ENCODE results near the gene FAM156A.
A peak's percentile ranks its signal among the peaks of the same experiment; 100 is the strongest.
"Not testable (repeated sequence)": the region's sequence is repeated elsewhere in the genome, so short reads cannot be mapped to it uniquely, and the experiment has no call there.

Gene FAM156A

GRCh38 chrX:52966993-52967738, 8.8 kb upstream of the FAM156A start:
- not testable (repeated sequence) for DNase-seq (ENCODE audit: low read depth, low spot score)

- DNase-seq (ENCODE audit: low read depth, low spot score): not testable (repeated sequence)
Observed at GRCh38 chrX:52958961-52959360, 643 bp upstream of the FAM156A start.

- DNase-seq (ENCODE audit: low read depth, low spot score): not testable (repeated sequence)
Observed at GRCh38 chrX:52949884-52950283, 8.4 kb downstream of the FAM156A start.

- DNase-seq (ENCODE audit: low read depth, low spot score): not testable (repeated sequence)
Observed at GRCh38 chrX:52949325-52949724, 9.0 kb downstream of the FAM156A start.

- not testable (repeated sequence) for DNase-seq (ENCODE audit: low read depth, low spot score)
Observed at GRCh38 chrX:52948265-52948664, 10.1 kb downstream of the FAM156A start.

- not testable (repeated sequence) for DNase-seq (ENCODE audit: low read depth, low spot score)
Observed at GRCh38 chrX:52947501-52947900, 10.8 kb downstream of the FAM156A start.

GRCh38 chrX:52945838-52946494, 12.4 kb downstream of the FAM156A start:
- not testable (repeated sequence) for DNase-seq (ENCODE audit: low read depth, low spot score)

- DNase-seq (ENCODE audit: low read depth, low spot score): not testable (repeated sequence)
Observed at GRCh38 chrX:52941728-52942127, 16.6 kb downstream of the FAM156A start.

GRCh38 chrX:52940704-52941103, 17.6 kb downstream of the FAM156A start:
- DNase-seq (ENCODE audit: low read depth, low spot score): not testable (repeated sequence)

GRCh38 chrX:52935470-52935784, 22.9 kb downstream of the FAM156A start:
- peak; percentile 0 for DNase-seq (ENCODE audit: low read depth, low spot score)

- peak; percentile 83 for DNase-seq (ENCODE audit: low read depth, low spot score)
Observed at GRCh38 chrX:52934704-52935469, 23.4 kb downstream of the FAM156A start.

GRCh38 chrX:52933976-52934703, 24.2 kb downstream of the FAM156A start:
- DNase-seq (ENCODE audit: low read depth, low spot score): no peak

- DNase-seq (ENCODE audit: low read depth, low spot score): no peak
Observed at GRCh38 chrX:52933213-52933612, 25.1 kb downstream of the FAM156A start.

GRCh38 chrX:52930214-52930613, 28.1 kb downstream of the FAM156A start:
- DNase-seq (ENCODE audit: low read depth, low spot score): not testable (repeated sequence)

- DNase-seq (ENCODE audit: low read depth, low spot score): no peak
Observed at GRCh38 chrX:52923781-52924241, 34.5 kb downstream of the FAM156A start.

- DNase-seq (ENCODE audit: low read depth, low spot score): not testable (repeated sequence)
Observed at GRCh38 chrX:52914704-52915103, 43.6 kb downstream of the FAM156A start.

- DNase-seq (ENCODE audit: low read depth, low spot score): not testable (repeated sequence)
Observed at GRCh38 chrX:52913681-52914080, 44.6 kb downstream of the FAM156A start.

GRCh38 chrX:52909313-52909969, 48.9 kb downstream of the FAM156A start:
- not testable (repeated sequence) for DNase-seq (ENCODE audit: low read depth, low spot score)

GRCh38 chrX:52907900-52908299, 50.4 kb downstream of the FAM156A start:
- DNase-seq (ENCODE audit: low read depth, low spot score): not testable (repeated sequence)

- not testable (repeated sequence) for DNase-seq (ENCODE audit: low read depth, low spot score)
Observed at GRCh38 chrX:52907137-52907536, 51.2 kb downstream of the FAM156A start.

GRCh38 chrX:52906072-52906471, 52.2 kb downstream of the FAM156A start:
- DNase-seq (ENCODE audit: low read depth, low spot score): not testable (repeated sequence)

Measured in brain pericyte (primary cell).